Measurements from ENCODE around the gene ZNF730. TPM values are rescaled to one million over a fixed set of nuclear protein-coding genes. Genes with fewer than 3 reads are reported as not detected.

Gene ZNF730
- 2.7 and 3.1 TPM in 2 replicates for total RNA-seq (2021)
- percentile 61 among the genes with signal in this experiment for Bru-seq, nascent RNA
- BruChase-seq, experiment 1, labeled RNA remaining after a 2-hour chase, result percentile 64 among the genes with signal in this experiment
- BruChase-seq, experiment 2, labeled RNA remaining after a 6-hour chase, result percentile 63 among the genes with signal in this experiment
- long read RNA-seq, partial matches to known transcripts, result 0 of 1 reads
- long read RNA-seq, other reads (novel, unspliced or antisense), result 1 of 1 reads

DNA sequence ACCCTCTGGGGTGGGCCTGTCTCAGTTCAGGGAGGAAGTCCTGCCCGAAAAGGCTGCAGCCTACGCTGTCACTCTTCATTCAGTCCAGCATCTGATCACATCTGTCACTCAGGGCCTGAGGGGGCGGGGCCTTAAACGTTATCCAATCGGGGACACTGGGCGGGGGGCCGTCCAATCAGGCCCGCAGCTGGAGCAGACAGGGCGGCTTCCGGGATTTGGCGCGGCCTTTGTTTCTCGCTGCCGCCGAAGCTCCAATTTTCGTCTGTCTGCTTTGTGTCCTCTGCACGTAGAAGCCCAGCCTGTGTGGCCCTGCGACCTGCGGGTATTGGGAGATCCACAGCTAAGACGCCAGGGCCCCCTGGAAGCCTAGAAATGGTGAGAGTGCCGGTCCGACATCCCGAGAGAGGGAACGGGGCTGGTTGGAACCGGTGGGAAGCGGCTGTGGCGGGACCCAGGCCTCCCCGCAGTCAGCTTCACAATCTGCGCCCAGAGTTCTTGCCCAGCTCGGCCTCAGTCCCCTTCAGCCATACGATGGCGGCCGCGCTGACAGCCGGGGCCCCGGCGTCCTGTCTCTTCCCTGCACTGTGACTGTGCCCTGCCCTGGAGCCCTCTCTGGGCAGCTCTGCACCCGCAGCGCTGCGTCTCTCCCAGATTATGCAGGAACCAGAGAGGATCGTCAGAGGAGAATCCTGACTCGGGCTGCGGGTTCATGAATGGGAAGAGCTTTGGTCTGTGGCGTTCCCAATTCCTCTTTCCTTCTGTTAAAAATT, at the start of gene ZNF730:
Gene ZNF730 (plus strand): TSS at position 224 of the 770 bp plus-strand sequence. CDS start 149 bp downstream, at position 373.
- Histone ChIP-seq H4K20me1 (ENCODE audit: insufficient read depth) (no peaks in the 10 kb centered on the region), H3K4me1 (replicated peaks; ENCODE audit: insufficient read depth) (no peaks in the 10 kb centered on the region), H3K9me2 (ENCODE audit: insufficient read depth) (no peaks in the 10 kb centered on the region), H3F3A (ENCODE audit: insufficient read depth, low read depth) (no peaks in the 10 kb centered on the region), H3K4me2 (peak within 1 kb of the TSS; percentile 44; the same call in 1 of the 2 replicates), H2AFZ (no peak within 1 kb of the TSS), H3K36me3 (ENCODE audit: low read depth) (no peaks in the 10 kb centered on the region), H3K27me3 (ENCODE audit: insufficient read depth, low read depth) (no peaks in the 10 kb centered on the region), H3K9me3 (ENCODE audit: insufficient read depth, low read depth) (no peaks in the 10 kb centered on the region; the same call in 1 of the 2 replicates), H3K4me3 (peak within 1 kb of the TSS; percentile 38; the same call in 1 of the 2 replicates), H3K79me2 (ENCODE audit: low read depth) (no peaks in the 10 kb centered on the region), H3K27ac (no peak within 1 kb of the TSS)
- TF ChIP-seq, protein P1, sequence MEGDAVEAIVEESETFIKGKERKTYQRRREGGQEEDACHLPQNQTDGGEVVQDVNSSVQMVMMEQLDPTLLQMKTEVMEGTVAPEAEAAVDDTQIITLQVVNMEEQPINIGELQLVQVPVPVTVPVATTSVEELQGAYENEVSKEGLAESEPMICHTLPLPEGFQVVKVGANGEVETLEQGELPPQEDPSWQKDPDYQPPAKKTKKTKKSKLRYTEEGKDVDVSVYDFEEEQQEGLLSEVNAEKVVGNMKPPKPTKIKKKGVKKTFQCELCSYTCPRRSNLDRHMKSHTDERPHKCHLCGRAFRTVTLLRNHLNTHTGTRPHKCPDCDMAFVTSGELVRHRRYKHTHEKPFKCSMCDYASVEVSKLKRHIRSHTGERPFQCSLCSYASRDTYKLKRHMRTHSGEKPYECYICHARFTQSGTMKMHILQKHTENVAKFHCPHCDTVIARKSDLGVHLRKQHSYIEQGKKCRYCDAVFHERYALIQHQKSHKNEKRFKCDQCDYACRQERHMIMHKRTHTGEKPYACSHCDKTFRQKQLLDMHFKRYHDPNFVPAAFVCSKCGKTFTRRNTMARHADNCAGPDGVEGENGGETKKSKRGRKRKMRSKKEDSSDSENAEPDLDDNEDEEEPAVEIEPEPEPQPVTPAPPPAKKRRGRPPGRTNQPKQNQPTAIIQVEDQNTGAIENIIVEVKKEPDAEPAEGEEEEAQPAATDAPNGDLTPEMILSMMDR (conservative IDR thresholded peaks at IDR 0.05), result no peak
- no peak for TF ChIP-seq EZH2 (IDR thresholded peaks at IDR 0.05; ENCODE audit: low read depth)
- POLR2A ChIA-PET (ENCODE audit: unreplicated experiment), result no interaction called here
- BruUV-seq (replicated peaks), result TSS peak; percentile 41
- CTCF ChIA-PET, result no interaction called here
- intact Hi-C loops (cut with micrococcal nuclease; ENCODE audit: unreplicated experiment), result no loop called here
- DNase-seq, result peak in 1 of 2 experiments; percentile 23

DNA sequence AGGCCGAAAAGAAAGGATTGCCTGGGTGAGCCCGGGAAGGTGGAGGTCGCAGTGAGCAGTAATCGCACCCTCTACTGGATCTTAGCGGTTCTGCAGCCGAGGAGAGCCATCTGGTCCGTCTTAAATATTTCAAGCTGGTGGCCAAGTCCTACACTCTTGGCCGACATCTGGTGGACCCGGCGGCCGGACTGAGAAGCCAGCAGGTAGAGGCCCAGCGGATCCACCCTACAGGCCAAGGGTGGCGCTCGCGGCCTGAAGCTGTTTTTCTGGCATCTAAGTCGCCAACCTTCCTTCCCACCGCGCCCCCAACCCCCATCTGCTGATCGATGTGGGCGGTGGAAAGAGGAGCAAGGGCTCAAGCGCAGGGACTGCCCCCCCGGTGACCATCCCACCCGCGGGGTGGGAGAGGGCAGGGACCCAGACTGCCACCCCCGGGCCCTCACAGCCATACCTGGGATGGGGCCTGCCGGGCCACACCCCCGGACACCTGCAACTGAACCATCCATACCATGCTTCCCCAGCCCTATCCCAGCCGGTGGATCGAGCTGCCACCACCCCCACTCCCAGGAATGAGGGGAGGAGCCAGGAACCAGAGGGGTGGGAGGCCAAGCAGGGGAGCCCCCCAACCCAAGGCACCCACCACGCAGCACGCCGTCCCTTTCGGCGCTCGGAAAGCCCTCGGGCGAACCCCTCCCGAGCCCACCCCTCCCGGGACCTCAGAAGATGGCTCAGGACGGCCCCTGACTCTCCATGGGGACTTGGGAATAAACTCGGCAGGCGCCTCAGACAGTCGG, 46.3 kb upstream of the ZNF730 start:
- ChIA-PET POLR2A (ENCODE audit: unreplicated experiment) (no interaction called here), CTCF (no interaction called here)
- Histone ChIP-seq H3F3A (ENCODE audit: insufficient read depth, low read depth) (no peaks in the 10 kb centered on the region), H3K27me3 (ENCODE audit: insufficient read depth, low read depth) (no peaks in the 10 kb centered on the region), H3K4me1 (replicated peaks; ENCODE audit: insufficient read depth) (no peaks in the 10 kb centered on the region), H4K20me1 (ENCODE audit: insufficient read depth) (no peaks in the 10 kb centered on the region), H3K36me3 (ENCODE audit: low read depth) (no peaks in the 10 kb centered on the region), H3K79me2 (ENCODE audit: low read depth) (no peaks in the 10 kb centered on the region), H2AFZ (no peak overlapping the region), H3K9me2 (ENCODE audit: insufficient read depth) (no peaks in the 10 kb centered on the region), H3K9me3 (ENCODE audit: insufficient read depth, low read depth) (no peaks in the 10 kb centered on the region; the same call in 1 of the 2 replicates), H3K27ac (no peak overlapping the region), H3K4me2 (no peak overlapping the region), H3K4me3 (no peak overlapping the region)
- peak in 1 of 2 experiments; percentile 12 for DNase-seq
- TF ChIP-seq, protein P1 (conservative IDR thresholded peaks at IDR 0.05), result no peak; the same call in 1 of the 2 replicates
- no peak for TF ChIP-seq EZH2 (IDR thresholded peaks at IDR 0.05; ENCODE audit: low read depth)
- BruUV-seq (replicated peaks), result no TSS peak
- intact Hi-C loops (cut with micrococcal nuclease; ENCODE audit: unreplicated experiment), result no loop called here

DNA sequence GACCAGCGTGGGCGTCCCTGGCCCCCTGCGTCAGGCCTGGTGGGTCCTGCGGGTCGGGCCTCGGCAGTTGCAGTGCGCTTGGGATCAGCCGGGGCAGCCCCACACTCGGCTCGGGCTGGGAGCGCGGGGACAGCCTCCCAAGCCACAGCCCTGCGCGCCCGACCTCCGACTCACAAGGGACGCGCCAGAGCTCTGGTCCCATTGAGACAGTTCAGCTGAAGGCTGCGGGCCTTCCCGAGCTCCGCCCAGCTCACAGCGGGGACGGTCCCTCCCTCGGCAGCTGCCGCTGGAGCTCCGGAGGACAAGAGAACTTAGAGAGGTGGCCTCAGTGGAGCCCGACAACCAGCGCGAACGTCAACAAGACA, 45.7 kb upstream of the ZNF730 start:
- Histone ChIP-seq H3K4me1 (replicated peaks; ENCODE audit: insufficient read depth) (no peaks in the 10 kb centered on the region), H3K27me3 (ENCODE audit: insufficient read depth, low read depth) (no peaks in the 10 kb centered on the region), H3K36me3 (ENCODE audit: low read depth) (no peaks in the 10 kb centered on the region), H4K20me1 (ENCODE audit: insufficient read depth) (no peaks in the 10 kb centered on the region), H3K4me3 (no peak overlapping the region), H2AFZ (no peak overlapping the region), H3F3A (ENCODE audit: insufficient read depth, low read depth) (no peaks in the 10 kb centered on the region), H3K27ac (no peak overlapping the region), H3K79me2 (ENCODE audit: low read depth) (0 out of 2 replicates have a peak, but pooled peaks cover 3% of the 10 kb centered on the region), H3K9me3 (ENCODE audit: insufficient read depth, low read depth) (peaks cover 3% of the 10 kb centered on the region; the same call in 1 of the 2 replicates), H3K9me2 (ENCODE audit: insufficient read depth) (no peaks in the 10 kb centered on the region), H3K4me2 (no peak overlapping the region)
- BruUV-seq (replicated peaks), result no TSS peak
- TF ChIP-seq, protein P1 (conservative IDR thresholded peaks at IDR 0.05), result no peak
- TF ChIP-seq EZH2 (IDR thresholded peaks at IDR 0.05; ENCODE audit: low read depth), result no peak
- ChIA-PET POLR2A (ENCODE audit: unreplicated experiment) (no interaction called here), CTCF (no interaction called here)
- no peak for DNase-seq
- intact Hi-C loops (cut with micrococcal nuclease; ENCODE audit: unreplicated experiment), result no loop called here
